Measurements from ENCODE around the gene HEY2. TPM values are rescaled to one million over a fixed set of nuclear protein-coding genes. Genes with fewer than 3 reads are reported as not detected.

The HEY2 gene
- total and polyA plus RNA-seq, 11 donors = 19.9 to 50.9 (median 36.0) TPM

GRCh38 chr6:125759959-125760457 is 10.6 kb downstream of the HEY2 start:
- 53 to 69% (median 60%) methylated on average over 5 of the region's 5 CpGs for WGBS, 4 donors
- H3K4me1 ChIP-seq = peaks cover 0 to 66% (median 7%) of the 10 kb centered on the region in 12 donors
- H3K9me3 ChIP-seq = no peaks in the 10 kb centered on the region
- H3K4me3 ChIP-seq = peak overlapping the region in 1 of 12 donors; percentile 16
- no peak for DNase-seq
- TF ChIP-seq CTCF (IDR thresholded peaks at IDR 0.05) (no peak), POLR2A (IDR thresholded peaks at IDR 0.05) (no peak)
- peak in 1 of 4 donors; percentile 15 for ATAC-seq
- peaks cover 0 to 10% (median 0%) of the 10 kb centered on the region in 9 donors for H3K27me3 ChIP-seq
- H3K27ac ChIP-seq = peak overlapping the region in 10 of 12 donors; percentile 16 to 56 (median 40)
- peaks cover 0 to 60% (median 18%) of the 10 kb centered on the region in 9 donors for H3K36me3 ChIP-seq
- intact Hi-C loops (cut with DNase I) = loop anchor here in 3 of 10 donors (10.0 kb wide), 4 partner anchors 245 to 885 kb away; partner anchors contain the start of gene TPD52L1 (in 1 of the 3)

GRCh38 chr6:125764121-125764671 is 14.8 kb downstream of the HEY2 start:
- no peak for ATAC-seq
- no peak for DNase-seq
- WGBS, 4 donors = 70 to 78% (median 72%) methylated on average over 2 of the region's 2 CpGs
- Histone ChIP-seq H3K27ac (peak overlapping the region in 4 of 12 donors; percentile 1 to 26 (median 16)), H3K4me3 (no peak overlapping the region), H3K27me3 (peaks cover 0 to 7% (median 0%) of the 10 kb centered on the region in 9 donors), H3K4me1 (peaks cover 0 to 49% (median 4%) of the 10 kb centered on the region in 12 donors), H3K9me3 (no peaks in the 10 kb centered on the region), H3K36me3 (peaks cover 0 to 27% (median 10%) of the 10 kb centered on the region in 9 donors)
- TF ChIP-seq POLR2A (IDR thresholded peaks at IDR 0.05) (no peak), CTCF (IDR thresholded peaks at IDR 0.05) (no peak)
- intact Hi-C loops (cut with DNase I) = loop anchor here in 3 of 10 donors (10.0 kb wide), 4 partner anchors 249 to 889 kb away; partner anchors contain the start of gene TPD52L1 (in 1 of the 3)

GRCh38 chr6:125765944-125766343 is 16.5 kb downstream of the HEY2 start:
- intact Hi-C loops (cut with DNase I) = loop anchor here in 7 of 10 donors (5.0 to 10.0 kb wide), 7 partner anchors 251 to 899 kb away; partner anchors contain the start of gene TPD52L1 (in 1 of the 7)

More at GRCh38 chr6:125765944-125766343, 16.5 kb downstream of the HEY2 start:
- Histone ChIP-seq H3K4me1 (peaks cover 0 to 32% (median 1%) of the 10 kb centered on the region in 12 donors), H3K36me3 (peaks cover 0 to 10% (median 0%) of the 10 kb centered on the region in 9 donors), H3K9me3 (no peaks in the 10 kb centered on the region), H3K27ac (no peak overlapping the region), H3K27me3 (peaks cover 0 to 7% (median 0%) of the 10 kb centered on the region in 9 donors), H3K4me3 (no peak overlapping the region)
- WGBS, 4 donors = 25 to 52% (median 43%) methylated on average over 1 of the region's 1 CpG
- peak; percentile 33 to 75 (median 56) for ATAC-seq
- TF ChIP-seq CTCF (IDR thresholded peaks at IDR 0.05) (no peak), POLR2A (IDR thresholded peaks at IDR 0.05) (no peak)
- DNase-seq = no peak
